NCI-H2196 treated with DMSO at 0.1 percent for 48 hours (cell line): ENCODE data around the gene RELB.
A peak's percentile ranks its signal among the peaks of the same experiment; 100 is the strongest.
"Not testable (repeated sequence)": the region's sequence is repeated elsewhere in the genome, so short reads cannot be mapped to it uniquely, and the experiment has no call there.

Experiments used
- DNase-seq: peaks from one replicate; lab custom pipeline; 2025; ENCODE audit not compliant: unreplicated experiment; lab: John Stamatoyannopoulos, UW

The RELB gene, protein sequence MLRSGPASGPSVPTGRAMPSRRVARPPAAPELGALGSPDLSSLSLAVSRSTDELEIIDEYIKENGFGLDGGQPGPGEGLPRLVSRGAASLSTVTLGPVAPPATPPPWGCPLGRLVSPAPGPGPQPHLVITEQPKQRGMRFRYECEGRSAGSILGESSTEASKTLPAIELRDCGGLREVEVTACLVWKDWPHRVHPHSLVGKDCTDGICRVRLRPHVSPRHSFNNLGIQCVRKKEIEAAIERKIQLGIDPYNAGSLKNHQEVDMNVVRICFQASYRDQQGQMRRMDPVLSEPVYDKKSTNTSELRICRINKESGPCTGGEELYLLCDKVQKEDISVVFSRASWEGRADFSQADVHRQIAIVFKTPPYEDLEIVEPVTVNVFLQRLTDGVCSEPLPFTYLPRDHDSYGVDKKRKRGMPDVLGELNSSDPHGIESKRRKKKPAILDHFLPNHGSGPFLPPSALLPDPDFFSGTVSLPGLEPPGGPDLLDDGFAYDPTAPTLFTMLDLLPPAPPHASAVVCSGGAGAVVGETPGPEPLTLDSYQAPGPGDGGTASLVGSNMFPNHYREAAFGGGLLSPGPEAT

DNA sequence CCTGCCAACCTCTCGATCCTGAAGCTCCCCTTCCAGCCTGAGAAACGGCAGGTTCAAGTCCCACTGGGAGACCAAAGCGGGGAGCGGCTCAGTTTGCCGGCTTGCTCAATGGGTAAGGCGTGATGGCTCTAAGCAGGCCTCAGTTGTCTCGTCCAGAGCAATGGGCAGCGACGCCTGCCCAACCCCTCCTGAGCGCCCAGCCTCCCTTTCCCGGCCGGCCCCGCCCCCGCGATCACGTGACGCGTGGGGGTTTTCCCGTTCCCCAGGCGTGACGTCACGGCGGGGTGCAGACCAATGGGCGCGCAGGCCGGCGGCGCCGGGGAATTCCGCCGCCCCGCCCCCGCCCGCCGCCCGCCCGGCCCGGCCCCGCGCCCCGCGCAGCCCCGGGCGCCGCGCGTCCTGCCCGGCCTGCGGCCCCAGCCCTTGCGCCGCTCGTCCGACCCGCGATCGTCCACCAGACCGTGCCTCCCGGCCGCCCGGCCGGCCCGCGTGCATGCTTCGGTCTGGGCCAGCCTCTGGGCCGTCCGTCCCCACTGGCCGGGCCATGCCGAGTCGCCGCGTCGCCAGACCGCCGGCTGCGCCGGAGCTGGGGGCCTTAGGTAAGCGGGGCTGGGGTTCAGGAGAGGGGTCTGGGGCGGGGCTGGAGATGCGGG is at the start of gene RELB:
TSS of gene RELB (plus strand) at position 378 of the 653 bp plus-strand sequence. CDS start at position 494, 116 bp downstream.
- DNase-seq, result peak; percentile 79

DNA sequence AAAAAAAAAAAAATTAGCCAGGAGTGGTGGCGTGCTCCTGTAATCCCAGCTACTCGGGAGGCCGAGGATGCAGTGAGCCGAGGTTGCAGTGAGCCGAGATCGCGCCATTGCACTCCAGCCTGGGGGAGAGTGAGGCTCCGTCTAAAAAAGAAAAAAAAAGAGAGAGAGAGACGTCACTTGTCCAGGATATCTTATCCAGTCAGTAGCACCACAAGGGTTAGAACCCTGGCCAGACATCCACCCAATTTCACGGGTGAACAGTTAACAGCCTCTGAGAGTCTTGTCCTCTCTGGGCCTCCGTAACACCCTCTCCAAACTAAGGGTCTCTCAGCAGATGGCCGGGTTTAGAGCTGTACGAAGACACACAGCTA is 47.0 kb upstream of the RELB start:
- no peak for DNase-seq

DNA sequence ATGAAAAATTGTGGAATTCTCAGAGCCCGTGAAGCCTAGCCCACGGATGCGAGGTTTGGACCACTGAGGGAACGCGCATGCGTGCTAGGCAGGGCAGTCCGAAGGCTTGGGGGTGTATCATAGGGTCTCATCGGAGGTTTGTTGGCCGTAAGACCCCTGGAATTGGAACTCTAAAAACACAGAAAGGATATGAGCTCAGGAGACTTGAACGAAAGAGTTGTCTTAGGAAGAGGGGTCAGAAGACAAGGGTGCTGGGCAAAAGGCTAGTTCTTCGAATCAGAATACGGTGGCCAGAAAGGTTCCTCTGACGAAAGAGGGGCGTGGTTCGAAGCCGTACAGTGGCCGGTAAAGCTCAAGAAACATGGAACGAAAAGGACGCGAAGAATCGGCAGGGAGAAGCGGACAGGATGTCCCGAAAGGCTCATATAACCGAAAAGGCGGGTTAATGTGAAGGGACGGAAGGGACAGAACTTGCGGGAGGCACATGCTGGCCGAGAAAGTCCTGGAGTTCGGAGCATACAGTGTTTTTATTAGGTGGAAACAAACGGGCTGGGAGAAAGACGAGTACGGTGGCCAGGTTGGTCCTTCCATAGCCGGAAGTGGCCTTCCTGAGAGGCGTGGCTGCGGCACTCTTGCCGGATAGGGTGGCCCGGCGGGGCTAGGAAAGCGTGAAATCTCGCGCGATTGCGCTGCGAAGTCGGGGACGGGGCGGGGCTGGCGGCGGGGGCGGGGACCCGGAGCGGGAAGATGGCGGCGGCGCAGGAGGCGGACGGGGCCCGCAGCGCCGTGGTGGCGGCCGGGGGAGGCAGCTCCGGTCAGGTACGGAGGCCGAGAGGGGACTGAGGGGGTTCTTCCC is 46.4 kb upstream of the RELB start, which contains the start of gene CLPTM1:
TSS of gene CLPTM1 (plus strand) at position 732 of the 856 bp plus-strand sequence. CDS start at position 748, 16 bp downstream.
- DNase-seq, result peak; percentile 89

DNA sequence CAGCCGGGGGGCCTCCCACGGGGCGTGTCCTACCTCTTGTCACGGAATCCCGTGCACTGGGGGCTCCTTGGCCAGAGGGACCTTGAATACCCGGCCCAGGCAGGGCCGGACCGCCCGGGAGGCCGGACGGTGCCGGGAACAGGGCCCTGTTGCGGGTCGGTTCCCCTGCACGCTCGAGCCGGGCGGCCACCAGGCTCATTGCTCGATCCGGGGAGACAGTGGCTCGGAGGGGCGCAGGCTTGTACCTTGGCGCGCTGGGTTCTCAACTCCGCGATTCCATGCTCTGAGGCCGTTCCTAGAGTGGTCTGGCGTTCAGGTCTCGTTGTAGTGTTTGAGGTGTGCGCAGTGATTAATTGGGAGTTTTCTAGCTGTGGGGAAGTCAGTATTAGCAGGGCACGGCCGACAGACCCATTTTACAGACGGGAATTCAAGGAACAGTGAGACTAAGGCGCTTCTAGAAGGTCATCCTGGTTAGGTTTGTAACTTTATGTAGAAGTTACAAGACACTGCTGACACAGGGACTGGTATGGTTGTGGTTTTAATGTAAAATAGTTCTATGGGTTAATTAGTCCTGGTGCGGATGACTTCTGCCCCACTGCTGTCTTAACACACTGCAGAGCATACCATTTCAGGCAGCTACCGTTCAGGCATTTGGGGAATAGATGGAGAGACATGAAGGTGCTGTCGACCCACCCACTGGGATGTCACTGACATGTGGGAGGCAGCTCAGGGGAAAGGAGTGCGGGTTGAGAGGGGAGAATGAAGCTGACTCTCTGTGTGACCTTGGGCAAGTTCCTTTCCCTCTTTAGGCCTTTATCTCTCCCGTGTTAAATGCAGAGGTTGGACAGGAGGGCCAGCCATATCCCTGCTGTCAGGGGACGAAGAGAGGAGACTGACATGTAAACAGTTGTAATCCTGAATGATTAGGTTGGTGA is 45.5 kb upstream of the RELB start:
- no peak for DNase-seq

DNA sequence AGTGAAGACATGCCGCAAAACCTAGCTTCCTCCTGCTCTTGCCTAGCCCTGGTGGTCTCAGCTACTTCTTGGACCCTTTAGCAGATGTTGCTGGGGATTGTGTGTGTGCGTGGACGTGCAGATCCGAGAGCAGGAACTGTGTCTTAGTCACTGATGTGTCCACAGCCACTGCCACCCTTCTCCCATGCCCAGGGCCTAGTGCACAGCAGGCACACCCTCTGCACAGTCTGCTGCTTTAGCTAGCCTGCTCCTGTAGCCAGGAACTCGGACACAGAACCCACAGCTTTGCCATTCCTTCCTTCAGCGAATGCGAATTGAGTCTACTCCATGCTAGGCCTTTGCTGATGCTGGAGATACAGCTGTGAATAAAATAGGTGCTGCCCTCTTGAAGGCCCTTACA is 43.7 kb upstream of the RELB start:
- no peak for DNase-seq

DNA sequence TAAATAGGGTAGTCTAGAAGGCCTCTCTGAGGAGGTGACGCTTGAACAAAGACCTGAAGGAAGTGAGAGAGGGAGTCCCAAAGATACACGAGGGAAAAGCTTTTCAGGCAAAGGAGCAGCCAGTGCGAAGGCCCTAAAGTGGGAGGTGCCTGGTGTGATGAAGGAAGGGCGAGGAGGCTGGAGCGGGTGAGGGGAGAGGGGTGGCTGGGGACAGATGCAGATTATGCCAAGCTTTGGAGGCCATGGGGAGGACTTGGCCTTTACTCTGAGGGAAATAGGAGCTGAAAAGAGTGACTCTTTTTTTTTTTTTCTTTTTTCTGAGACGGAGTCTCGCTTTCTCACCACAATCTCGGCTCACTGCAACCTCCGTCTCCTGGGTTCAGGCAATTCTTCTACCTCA is 43.2 kb upstream of the RELB start:
- no peak for DNase-seq

DNA sequence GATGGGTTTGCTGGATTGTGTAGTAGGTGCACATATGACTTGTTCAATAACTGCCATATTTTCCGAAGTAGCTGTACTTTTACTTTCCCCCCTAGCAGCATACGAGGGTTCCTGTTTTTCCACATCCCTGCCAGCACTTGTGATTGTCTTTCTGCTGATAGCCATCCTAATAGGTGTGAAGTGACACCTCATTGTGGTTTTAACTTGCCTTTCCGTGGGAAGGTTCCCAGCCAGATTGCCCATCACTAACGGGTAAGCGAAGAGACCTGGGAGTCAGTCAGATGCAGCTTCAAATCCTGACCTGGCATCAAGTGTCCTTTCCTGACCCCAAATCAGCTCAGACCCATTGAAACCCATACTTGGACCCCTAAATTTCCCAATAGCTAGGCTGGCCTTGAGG is 41.6 kb upstream of the RELB start:
- no peak for DNase-seq

DNA sequence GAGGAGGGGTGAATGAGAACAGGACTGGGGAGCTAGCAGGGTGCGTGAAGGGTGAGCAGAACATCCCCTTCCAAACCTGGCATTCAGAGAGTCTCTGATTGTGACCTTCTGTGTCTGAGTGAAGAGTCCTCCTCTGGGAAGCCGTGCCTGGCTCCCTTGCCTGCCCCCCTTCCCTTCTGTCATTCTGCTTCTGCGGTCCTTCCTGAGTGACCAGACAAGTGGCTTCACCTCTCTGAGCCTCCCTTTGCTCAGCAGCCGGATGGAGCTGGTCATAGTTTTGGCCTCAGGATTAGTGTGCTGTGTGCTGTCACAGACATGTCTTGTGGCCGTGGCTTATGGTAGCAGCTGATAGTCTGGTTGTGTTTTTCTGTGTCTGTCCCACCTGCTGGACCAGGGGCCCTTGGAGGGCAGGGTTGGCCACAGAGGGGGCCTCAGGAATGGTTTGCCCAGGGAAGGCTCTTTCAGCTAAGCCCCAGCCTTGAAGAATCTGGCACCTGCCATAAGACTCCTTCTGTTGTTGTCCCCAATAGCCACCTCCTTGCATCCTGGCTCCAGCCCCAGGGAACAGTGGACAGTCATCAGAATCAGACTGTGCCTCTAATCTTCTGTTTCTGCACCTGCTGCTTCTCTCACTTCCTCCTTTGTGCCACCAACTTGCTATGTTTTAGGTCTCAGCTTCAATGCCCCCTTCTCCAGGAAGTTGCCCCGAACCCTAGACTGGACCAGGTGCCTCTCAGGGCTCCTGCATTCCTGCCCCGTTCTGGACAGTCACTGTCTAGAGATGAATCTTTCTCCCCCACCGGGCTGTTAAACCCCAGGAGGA is 40.1 kb upstream of the RELB start:
- DNase-seq, result no peak

DNA sequence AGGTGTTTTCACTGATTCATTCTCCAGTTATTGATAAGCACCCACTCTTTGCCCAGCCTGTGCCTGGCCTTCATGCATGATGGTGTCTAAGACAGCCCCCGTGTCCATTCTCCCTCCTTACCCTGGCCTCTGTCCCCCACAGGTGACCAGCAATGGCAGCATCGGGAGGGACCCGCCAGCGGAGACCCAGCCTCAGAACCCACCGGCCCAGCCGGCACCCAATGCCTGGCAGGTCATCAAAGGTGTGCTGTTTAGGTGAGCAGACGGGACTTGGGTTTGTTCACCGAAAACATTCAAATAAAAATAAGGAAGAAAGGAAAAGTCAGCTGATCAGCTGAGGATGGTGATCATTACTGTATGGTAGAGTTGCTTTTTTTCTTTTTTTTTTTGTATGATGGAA is 39.4 kb upstream of the RELB start:
- no peak for DNase-seq

DNA sequence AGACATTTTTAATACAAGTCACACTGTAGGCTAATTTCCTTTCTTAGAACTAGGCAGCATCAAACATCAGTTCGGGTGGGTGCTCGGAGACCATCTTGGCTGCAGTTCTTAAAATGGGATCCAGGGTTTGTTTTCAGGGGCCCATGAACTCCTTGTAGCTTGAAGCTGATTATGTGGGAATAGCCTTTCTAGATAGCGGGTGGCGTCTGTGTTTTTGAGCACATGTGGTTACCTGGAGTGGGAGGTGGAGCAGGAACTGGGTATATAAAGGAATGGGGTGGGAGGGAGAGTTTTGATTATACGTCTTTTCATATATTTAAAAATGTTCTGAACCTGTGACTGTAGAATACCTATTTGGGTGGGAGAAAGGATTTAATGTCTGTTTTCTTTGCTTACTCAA is 33.1 kb upstream of the RELB start:
- no peak for DNase-seq

DNA sequence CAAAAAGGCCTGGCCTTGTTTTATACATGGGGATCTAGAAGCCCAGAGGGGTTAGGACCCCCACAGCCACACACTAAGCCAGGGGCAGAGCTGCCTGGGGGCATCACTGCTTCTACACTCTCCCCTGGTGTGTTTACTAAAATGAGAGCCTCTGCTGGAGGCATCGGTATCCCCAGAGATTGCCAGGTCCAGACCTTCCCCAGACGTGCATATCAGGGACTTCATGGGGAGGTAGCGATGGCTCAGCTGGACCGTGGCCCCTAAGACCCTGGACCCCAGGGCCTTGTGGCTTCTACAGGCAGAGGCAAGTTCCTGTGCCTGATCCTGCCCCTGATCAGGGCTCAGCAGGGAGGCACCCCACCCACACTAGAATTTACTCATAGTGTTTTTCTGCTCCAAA is 32.6 kb upstream of the RELB start:
- DNase-seq, result no peak

DNA sequence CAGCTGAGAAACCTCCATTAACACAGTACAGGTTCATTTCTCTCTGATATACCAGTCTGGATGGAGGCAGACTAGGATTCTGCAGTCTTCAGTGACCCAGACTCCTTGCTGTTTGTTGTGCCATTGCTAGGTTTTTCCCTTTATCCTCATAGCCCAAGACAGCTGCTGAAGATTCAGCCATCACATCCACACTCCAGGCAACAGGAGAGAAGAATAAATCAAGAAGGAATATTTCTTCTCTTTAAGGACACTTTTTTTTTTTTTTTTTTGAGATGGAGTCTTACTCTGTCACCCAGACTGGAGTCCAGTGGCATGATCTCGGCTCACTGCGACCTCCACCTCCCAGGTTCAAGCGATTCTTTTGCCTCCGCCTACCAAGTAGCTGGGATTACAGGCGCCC is 31.8 kb upstream of the RELB start:
- no peak for DNase-seq

DNA sequence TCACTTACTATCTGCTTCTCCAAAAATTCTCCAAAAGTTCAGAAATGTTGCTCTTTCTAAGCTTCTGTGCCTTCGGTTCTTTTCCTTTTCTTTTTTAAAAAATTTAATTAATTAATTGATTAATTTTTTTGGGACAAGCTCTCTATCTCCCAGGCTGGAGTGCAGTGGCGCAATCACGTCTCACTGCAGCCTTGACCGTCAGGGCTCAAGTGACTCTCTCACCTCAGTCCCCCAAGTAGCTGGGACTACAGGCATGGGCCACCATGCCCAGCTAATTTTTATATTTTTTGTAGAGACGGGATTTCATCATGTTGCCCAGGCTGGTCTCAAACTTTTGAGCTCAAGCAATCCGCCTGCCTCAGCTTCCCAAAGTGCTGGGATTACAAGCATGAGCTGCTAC is 29.8 kb upstream of the RELB start:
- not testable (repeated sequence) for DNase-seq

DNA sequence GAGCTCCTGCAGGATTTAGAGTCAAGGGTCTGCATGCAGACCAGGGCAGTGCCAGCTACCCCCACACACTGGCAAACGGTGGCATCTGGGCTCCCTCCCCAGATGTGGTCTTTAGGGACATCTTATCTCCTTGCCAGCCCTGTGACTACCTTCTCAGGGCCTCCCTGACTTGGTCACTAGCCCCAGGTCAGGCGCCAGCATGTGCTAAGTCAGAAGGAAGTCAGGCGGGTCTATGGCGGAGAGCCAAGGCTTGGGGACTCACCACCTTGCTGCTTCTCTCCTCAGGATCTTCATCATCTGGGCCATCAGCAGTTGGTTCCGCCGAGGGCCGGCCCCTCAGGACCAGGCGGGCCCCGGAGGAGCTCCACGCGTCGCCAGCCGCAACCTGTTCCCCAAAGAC is 28.5 kb upstream of the RELB start:
- DNase-seq, result no peak

DNA sequence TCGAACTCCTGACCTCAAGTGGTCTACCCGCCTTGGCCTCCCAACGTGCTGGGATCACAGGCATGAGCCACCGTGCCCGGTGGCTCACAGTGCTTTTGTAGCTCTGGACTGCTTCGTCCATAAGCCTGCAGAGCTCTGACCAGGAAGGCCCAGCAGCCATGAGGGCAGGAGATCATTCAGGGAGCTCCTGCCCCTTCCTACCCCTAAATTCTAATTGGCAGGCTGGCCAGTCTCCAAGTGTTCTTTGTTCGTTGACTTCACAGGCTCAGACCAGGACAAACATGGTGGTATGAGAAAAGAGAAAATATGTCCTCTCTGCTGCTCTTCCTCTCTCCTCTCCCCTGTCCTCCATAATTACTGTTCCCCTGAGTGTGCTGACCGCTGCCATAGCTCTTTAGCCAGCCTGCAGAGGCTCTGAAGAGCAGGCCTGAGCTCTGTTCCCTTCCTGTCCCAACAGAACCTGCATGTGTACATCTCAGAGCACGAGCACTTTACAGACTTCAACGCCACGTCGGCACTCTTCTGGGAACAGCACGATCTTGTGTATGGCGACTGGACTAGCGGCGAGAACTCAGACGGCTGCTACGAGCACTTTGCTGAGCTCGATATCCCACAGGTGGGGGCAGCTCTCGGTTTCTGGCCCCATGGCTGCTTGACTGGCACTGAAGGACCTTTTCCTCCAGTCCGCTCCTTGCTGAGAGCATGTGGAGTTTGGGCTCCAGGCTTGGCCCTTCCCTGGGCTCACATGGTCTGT is 27.1 kb upstream of the RELB start:
- DNase-seq, result no peak

DNA sequence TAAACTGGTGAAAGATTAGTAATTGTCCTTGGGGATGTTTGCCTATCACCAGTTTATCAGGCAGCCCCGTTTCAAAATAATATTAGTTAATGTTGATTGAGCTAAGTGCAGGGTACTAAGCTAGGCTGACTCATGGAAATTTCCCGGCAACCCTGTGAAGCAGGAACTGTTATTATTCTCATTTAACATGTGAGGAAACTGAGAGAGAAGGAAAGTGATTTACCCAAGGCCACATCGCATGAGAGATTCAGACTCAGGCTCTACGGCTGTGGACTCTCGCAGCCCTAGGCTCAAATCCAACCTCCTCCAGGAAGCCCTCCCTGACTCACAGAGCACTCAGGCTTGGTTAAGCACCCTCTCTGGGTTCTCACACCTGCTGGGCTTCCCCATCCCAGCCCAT is 26.4 kb upstream of the RELB start:
- no peak for DNase-seq

DNA sequence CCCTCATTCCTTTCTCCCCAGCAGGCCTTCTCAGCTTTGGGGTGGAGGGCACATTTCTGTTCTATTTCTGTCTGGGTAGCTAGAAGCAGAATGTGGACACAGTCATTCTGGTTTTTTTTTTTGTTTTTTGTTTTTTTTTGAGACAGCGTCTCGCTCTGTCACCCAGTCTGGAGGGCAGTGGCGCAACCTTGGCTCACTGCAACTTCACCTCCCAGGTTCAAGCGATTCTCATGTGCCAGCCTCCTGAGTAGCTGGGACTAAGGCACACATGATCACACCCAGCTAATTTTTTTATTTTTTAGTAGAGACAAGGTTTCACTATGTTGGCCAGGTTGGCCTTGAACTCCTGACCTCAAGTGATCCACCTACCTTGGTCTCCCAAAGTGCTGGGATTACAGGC is 25.8 kb upstream of the RELB start:
- no peak for DNase-seq

DNA sequence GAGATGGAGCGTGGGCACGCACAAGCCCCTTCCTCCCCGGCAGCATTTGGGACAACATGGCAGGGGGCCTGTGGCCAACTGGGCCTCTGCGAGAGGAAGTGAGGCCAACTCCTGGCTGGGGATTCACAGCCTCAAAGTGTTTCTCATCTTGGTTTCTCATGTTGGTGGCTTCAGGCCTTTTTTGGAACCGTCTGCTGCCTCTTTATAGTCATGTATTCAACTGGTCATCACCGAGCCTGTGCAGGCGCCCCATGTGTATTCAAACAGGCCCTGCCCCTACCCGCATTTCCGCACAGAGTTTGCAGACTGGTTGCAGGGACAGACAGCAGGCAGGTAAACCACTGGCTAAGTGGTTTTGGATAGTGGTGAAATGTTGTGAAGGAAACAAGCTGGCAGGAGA is 17.3 kb upstream of the RELB start:
- DNase-seq, result no peak

DNA sequence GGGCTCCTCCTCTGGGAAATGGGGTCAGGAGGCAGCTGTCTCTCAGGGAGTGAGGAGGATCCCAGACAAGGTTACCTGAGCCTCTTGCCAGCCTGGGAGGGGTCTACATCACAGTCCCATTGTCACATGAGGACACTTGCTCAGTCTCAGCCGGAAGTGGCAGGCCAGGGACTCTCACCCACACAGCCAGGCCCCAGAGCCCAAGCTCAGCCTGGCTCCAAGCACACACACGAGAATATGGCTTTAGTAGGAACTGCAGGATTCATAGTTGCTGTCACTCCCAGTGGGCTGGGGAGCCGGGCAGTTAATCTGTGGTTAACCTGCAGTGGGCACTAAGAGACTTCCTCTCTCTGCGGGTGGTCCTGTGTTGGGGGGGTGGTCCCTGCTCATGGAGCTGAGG is 15.8 kb upstream of the RELB start:
- DNase-seq, result no peak
